Measurements from ENCODE around the gene SHISAL1.

The SHISAL1 gene

DNA sequence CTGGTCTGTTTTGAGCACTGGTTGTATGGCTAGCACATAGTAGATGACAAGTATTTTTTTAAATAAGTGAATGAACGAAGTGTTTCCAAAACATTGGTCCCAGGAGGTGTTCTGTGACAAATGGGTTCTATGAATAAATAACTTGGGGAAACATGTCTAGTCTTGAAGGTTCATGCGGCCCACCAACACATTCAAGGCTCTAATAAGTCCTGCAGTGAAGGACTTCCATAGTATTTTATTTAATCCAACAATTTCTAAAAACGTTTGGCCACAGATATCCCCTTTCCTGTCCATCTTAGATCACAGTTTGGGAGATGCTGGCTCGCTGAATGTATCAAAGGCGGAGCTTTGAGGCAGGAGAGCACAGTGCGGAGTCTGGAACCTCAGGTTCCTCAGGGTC is 109.5 kb downstream of the SHISAL1 start:
- Histone ChIP-seq H3K27ac (ENCODE audit: low read length) (no peak overlapping the region), H3K36me3 (ENCODE audit: insufficient read depth, low read depth, low read length) (no peaks in the 10 kb centered on the region), H3K9me3 (ENCODE audit: insufficient read depth, low read depth, low read length) (no peaks in the 10 kb centered on the region), H3K4me3 (ENCODE audit: low read length) (no peak overlapping the region), H3K9ac (ENCODE audit: low read depth, low read length) (no peak overlapping the region), H3K4me1 (ENCODE audit: insufficient read depth, low read length) (no peaks in the 10 kb centered on the region), H3K27me3 (ENCODE audit: insufficient read depth, low read length) (no peaks in the 10 kb centered on the region)

- no peaks in the 10 kb centered on the region for H3K4me1 ChIP-seq (ENCODE audit: insufficient read depth, low read length)
- H3K36me3 ChIP-seq (ENCODE audit: insufficient read depth, low read depth, low read length): no peaks in the 10 kb centered on the region
- no peak overlapping the region for H3K27ac ChIP-seq (ENCODE audit: low read length)
- no peak overlapping the region for H3K9ac ChIP-seq (ENCODE audit: low read depth, low read length)
- H3K9me3 ChIP-seq (ENCODE audit: insufficient read depth, low read depth, low read length): no peaks in the 10 kb centered on the region
- H3K27me3 ChIP-seq (ENCODE audit: insufficient read depth, low read length): no peaks in the 10 kb centered on the region
- no peak overlapping the region for H3K4me3 ChIP-seq (ENCODE audit: low read length)
These were observed 110.4 kb downstream of the SHISAL1 start for GRCh38 chr22:44202261-44202789.

DNA sequence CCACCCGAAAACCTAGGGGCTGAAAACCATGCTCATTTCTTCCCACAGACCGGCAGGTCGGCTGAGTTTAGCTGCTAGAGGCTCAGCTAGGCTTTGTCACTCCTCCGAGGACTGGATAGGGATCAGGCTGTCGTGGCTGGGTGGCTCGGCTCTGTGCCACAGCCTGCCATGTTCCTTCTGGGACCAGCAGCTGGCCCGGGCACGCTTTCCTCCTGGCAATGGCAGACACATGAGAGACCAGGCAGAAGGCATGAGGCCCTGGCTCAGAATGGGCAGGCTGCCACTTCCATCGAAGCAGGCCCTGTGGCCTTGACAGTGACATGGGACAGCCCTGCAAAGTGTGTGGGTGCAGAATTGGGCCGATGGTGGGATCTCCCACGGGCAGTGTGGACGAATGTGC is 111.1 kb downstream of the SHISAL1 start:
- Histone ChIP-seq H3K27ac (ENCODE audit: low read length) (no peak overlapping the region), H3K36me3 (ENCODE audit: insufficient read depth, low read depth, low read length) (no peaks in the 10 kb centered on the region), H3K27me3 (ENCODE audit: insufficient read depth, low read length) (no peaks in the 10 kb centered on the region), H3K9ac (ENCODE audit: low read depth, low read length) (no peak overlapping the region), H3K4me3 (ENCODE audit: low read length) (no peak overlapping the region), H3K4me1 (ENCODE audit: insufficient read depth, low read length) (no peaks in the 10 kb centered on the region), H3K9me3 (ENCODE audit: insufficient read depth, low read depth, low read length) (no peaks in the 10 kb centered on the region)

DNA sequence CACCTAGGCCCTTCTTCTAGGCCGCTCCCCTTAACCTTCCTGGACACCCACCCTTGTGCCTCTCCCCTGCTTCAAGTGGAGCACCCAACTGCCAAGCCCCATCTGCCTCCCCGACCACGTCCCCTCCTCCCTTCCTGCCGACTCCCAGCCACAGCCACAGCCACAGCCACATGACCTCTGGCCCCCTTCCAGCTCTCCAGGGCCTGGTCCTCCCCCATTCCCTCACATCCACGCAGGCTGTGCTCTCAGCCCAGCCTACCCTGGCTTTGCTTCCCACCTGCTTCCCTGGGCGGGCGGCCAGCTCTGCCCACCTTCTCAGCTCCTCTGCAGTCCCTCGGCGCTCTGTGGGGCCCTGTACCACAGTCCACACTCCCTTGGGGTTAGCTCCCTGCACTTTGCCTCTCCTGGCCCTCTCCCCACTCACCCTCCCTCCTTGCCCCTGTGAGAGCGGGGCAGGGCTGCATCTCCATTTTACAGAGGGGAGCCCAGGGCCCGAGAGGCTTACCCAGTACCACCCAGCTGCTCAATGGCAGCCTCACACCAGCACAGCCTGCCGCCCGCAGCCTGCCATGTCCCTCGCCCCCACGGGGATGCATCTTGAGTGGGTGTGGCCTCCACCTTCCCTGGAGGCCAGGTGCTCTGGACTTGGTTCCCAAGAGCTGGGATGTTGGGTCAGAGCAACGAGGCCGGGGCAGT is 111.7 kb downstream of the SHISAL1 start:
- H3K27me3 ChIP-seq (ENCODE audit: insufficient read depth, low read length): no peaks in the 10 kb centered on the region
- H3K36me3 ChIP-seq (ENCODE audit: insufficient read depth, low read depth, low read length): no peaks in the 10 kb centered on the region
- H3K4me3 ChIP-seq (ENCODE audit: low read length): no peak overlapping the region
- no peaks in the 10 kb centered on the region for H3K9me3 ChIP-seq (ENCODE audit: insufficient read depth, low read depth, low read length)
- no peak overlapping the region for H3K27ac ChIP-seq (ENCODE audit: low read length)
- no peaks in the 10 kb centered on the region for H3K4me1 ChIP-seq (ENCODE audit: insufficient read depth, low read length)
- H3K9ac ChIP-seq (ENCODE audit: low read depth, low read length): no peak overlapping the region

- H3K9ac ChIP-seq (ENCODE audit: low read depth, low read length): no peak overlapping the region
- H3K4me1 ChIP-seq (ENCODE audit: insufficient read depth, low read length): no peaks in the 10 kb centered on the region
- H3K27ac ChIP-seq (ENCODE audit: low read length): no peak overlapping the region
- no peaks in the 10 kb centered on the region for H3K27me3 ChIP-seq (ENCODE audit: insufficient read depth, low read length)
- H3K4me3 ChIP-seq (ENCODE audit: low read length): no peak overlapping the region
- H3K36me3 ChIP-seq (ENCODE audit: insufficient read depth, low read depth, low read length): no peaks in the 10 kb centered on the region
- no peaks in the 10 kb centered on the region for H3K9me3 ChIP-seq (ENCODE audit: insufficient read depth, low read depth, low read length)
These were observed 112.3 kb downstream of the SHISAL1 start for GRCh38 chr22:44200451-44200850.

GRCh38 chr22:44199866-44200265 is 112.9 kb downstream of the SHISAL1 start:
- Histone ChIP-seq H3K27me3 (ENCODE audit: insufficient read depth, low read length) (no peaks in the 10 kb centered on the region), H3K9me3 (ENCODE audit: insufficient read depth, low read depth, low read length) (no peaks in the 10 kb centered on the region), H3K4me1 (ENCODE audit: insufficient read depth, low read length) (no peaks in the 10 kb centered on the region), H3K27ac (ENCODE audit: low read length) (no peak overlapping the region), H3K36me3 (ENCODE audit: insufficient read depth, low read depth, low read length) (no peaks in the 10 kb centered on the region), H3K4me3 (ENCODE audit: low read length) (no peak overlapping the region), H3K9ac (ENCODE audit: low read depth, low read length) (no peak overlapping the region)

GRCh38 chr22:44199164-44199563 is 113.6 kb downstream of the SHISAL1 start:
- Histone ChIP-seq H3K9me3 (ENCODE audit: insufficient read depth, low read depth, low read length) (no peaks in the 10 kb centered on the region), H3K4me3 (ENCODE audit: low read length) (no peak overlapping the region), H3K4me1 (ENCODE audit: insufficient read depth, low read length) (no peaks in the 10 kb centered on the region), H3K9ac (ENCODE audit: low read depth, low read length) (no peak overlapping the region), H3K27ac (ENCODE audit: low read length) (no peak overlapping the region), H3K27me3 (ENCODE audit: insufficient read depth, low read length) (no peaks in the 10 kb centered on the region; the same call in 1 of the 2 replicates), H3K36me3 (ENCODE audit: insufficient read depth, low read depth, low read length) (no peaks in the 10 kb centered on the region)

DNA sequence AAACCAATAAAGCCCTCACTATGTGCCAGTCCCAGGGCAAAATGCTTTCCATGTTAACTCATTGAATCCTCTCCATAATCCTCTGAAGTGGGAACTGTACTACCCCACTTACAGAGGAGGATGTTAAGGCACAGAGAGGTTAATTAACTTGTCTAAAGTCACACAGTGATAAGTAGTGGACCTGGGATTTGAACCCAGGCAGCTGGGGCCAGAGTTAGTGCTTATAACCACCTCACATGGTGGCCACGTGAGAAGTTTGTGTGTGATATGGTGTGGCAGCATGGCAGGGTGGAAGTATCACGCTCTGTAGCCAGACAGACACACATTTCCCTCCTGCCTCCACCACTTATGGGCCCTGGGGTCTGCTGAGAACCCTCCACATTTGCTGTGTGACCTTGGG is 115.5 kb downstream of the SHISAL1 start:
- Histone ChIP-seq H3K9me3 (ENCODE audit: insufficient read depth, low read depth, low read length) (no peaks in the 10 kb centered on the region), H3K36me3 (ENCODE audit: insufficient read depth, low read depth, low read length) (no peaks in the 10 kb centered on the region), H3K27me3 (ENCODE audit: insufficient read depth, low read length) (no peaks in the 10 kb centered on the region; the same call in 1 of the 2 replicates), H3K27ac (ENCODE audit: low read length) (no peak overlapping the region), H3K4me1 (ENCODE audit: insufficient read depth, low read length) (no peaks in the 10 kb centered on the region), H3K4me3 (ENCODE audit: low read length) (no peak overlapping the region), H3K9ac (ENCODE audit: low read depth, low read length) (no peak overlapping the region)

- Histone ChIP-seq H3K27ac (ENCODE audit: low read length) (no peak overlapping the region), H3K9ac (ENCODE audit: low read depth, low read length) (no peak overlapping the region), H3K27me3 (ENCODE audit: insufficient read depth, low read length) (no peaks in the 10 kb centered on the region; the same call in 1 of the 2 replicates), H3K9me3 (ENCODE audit: insufficient read depth, low read depth, low read length) (no peaks in the 10 kb centered on the region), H3K4me1 (ENCODE audit: insufficient read depth, low read length) (no peaks in the 10 kb centered on the region), H3K4me3 (ENCODE audit: low read length) (no peak overlapping the region), H3K36me3 (ENCODE audit: insufficient read depth, low read depth, low read length) (no peaks in the 10 kb centered on the region)
These were observed 116.0 kb downstream of the SHISAL1 start for GRCh38 chr22:44196731-44197131.

DNA sequence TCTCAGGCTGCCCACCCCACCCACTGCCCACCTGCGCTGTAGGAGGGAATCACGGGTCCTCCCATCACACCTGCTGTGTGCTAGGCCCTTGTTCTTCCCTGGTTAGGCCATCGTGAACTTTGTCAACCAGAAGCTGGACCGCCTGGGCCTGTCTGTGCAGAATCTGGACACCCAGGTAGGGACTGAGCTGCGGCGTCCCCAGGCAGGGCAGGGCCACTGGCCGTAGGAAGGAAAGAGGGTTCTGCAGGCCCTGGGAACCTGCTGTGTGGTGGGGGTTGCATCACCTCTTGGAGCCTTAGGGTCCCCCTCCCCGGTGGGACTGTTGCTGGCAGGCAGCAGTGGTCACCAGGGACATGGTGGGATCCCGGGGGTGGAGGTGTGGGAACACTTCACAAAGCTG is 116.5 kb downstream of the SHISAL1 start:
- Histone ChIP-seq H3K27ac (ENCODE audit: low read length) (no peak overlapping the region), H3K27me3 (ENCODE audit: insufficient read depth, low read length) (no peaks in the 10 kb centered on the region; the same call in 1 of the 2 replicates), H3K4me3 (ENCODE audit: low read length) (no peak overlapping the region), H3K9ac (ENCODE audit: low read depth, low read length) (no peak overlapping the region), H3K4me1 (ENCODE audit: insufficient read depth, low read length) (no peaks in the 10 kb centered on the region), H3K36me3 (ENCODE audit: insufficient read depth, low read depth, low read length) (no peaks in the 10 kb centered on the region), H3K9me3 (ENCODE audit: insufficient read depth, low read depth, low read length) (no peaks in the 10 kb centered on the region)

DNA sequence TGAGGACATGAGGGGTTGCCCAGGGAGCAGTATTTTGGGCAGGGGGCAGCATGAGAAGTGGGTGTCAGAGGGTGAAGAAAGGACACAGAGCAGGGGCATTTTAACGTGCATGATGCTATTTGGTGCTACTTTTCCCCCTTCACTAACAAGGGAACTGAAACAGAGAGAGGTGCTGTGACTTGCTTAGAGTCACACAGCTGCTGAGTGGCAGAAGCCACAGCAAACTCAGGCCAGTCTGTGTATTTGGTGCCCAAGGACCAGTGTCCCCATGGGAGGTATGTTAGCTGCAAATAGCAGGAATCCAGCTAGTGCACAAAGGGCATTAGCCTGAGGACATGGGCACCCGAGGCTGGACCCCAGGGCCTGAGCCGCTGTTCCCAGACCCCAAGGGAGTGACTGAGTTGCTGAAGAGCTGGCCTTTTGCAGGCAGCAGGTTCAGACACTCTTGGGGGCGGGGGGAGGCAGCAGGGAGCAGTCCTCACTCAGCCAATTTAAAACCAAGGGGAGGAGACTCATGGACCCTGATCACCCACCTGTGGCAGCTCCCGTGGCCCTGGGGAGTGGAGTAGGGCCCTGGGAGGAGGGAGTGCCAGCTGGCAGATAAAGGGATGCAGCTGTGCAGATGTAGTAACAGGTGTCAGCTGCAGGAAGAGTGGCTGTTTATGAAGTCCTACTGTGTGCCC is 117.4 kb downstream of the SHISAL1 start:
- no peaks in the 10 kb centered on the region for H3K36me3 ChIP-seq (ENCODE audit: insufficient read depth, low read depth, low read length)
- H3K9ac ChIP-seq (ENCODE audit: low read depth, low read length): no peak overlapping the region
- H3K4me3 ChIP-seq (ENCODE audit: low read length): no peak overlapping the region
- no peak overlapping the region for H3K27ac ChIP-seq (ENCODE audit: low read length)
- no peaks in the 10 kb centered on the region; the same call in 1 of the 2 replicates for H3K27me3 ChIP-seq (ENCODE audit: insufficient read depth, low read length)
- H3K4me1 ChIP-seq (ENCODE audit: insufficient read depth, low read length): no peaks in the 10 kb centered on the region
- no peaks in the 10 kb centered on the region for H3K9me3 ChIP-seq (ENCODE audit: insufficient read depth, low read depth, low read length)

DNA sequence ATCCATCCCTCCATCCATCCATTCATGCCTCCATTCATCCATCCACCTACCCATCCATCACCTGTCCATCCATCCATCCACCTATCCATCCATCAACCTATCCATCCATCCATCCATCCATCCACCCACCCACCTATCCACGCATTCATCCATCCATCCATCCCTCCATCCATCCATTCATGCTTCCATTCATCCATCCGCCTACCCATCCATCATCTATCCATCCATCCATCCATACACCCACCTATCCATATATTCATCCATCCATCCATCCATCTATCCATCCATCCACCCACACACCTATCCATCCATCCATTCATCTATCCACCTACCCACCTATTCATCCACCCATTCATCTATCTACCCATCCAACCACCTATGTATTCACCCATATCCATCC is 118.2 kb downstream of the SHISAL1 start:
- Histone ChIP-seq H3K4me3 (ENCODE audit: low read length) (no peak overlapping the region), H3K9me3 (ENCODE audit: insufficient read depth, low read depth, low read length) (no peaks in the 10 kb centered on the region), H3K27me3 (ENCODE audit: insufficient read depth, low read length) (no peaks in the 10 kb centered on the region; the same call in 1 of the 2 replicates)

More for the DNA sequence above, 118.2 kb downstream of the SHISAL1 start:
- Histone ChIP-seq H3K4me1 (ENCODE audit: insufficient read depth, low read length) (no peaks in the 10 kb centered on the region), H3K36me3 (ENCODE audit: insufficient read depth, low read depth, low read length) (no peaks in the 10 kb centered on the region), H3K9ac (ENCODE audit: low read depth, low read length) (no peak overlapping the region), H3K27ac (ENCODE audit: low read length) (no peak overlapping the region)

Data from iPS-20b (cell line).